Activated CD4-positive, alpha-beta T cell treated with anti-CD3 and anti-CD28 coated beads, Interleukin-2, amount 50 U/mL, for 48 hours (primary cell): Measurements from ENCODE around the gene TMEM151B.

ENCODE experiments used
- DNase-seq, 2 experiments: peaks; one replicate each; pipeline ENCODE4 v3.0.0-alpha.2; 2020

TMEM151B gene

GRCh38 chr6:44285552-44286284, 15.5 kb downstream of the TMEM151B start:
- DNase-seq = no peak

GRCh38 chr6:44286285-44286565, 16.0 kb downstream of the TMEM151B start:
- DNase-seq = no peak

GRCh38 chr6:44286747-44287146, 16.5 kb downstream of the TMEM151B start:
- DNase-seq = no peak

- no peak for DNase-seq
Measured at GRCh38 chr6:44289726-44290260, 19.5 kb downstream of the TMEM151B start.

GRCh38 chr6:44291841-44292240, 21.6 kb downstream of the TMEM151B start:
- DNase-seq = no peak

GRCh38 chr6:44292661-44293365, 22.6 kb downstream of the TMEM151B start:
- no peak for DNase-seq

- no peak for DNase-seq
Measured at GRCh38 chr6:44294832-44295791, 24.9 kb downstream of the TMEM151B start.

- DNase-seq = peak; percentile 49 to 60
Measured at GRCh38 chr6:44297063-44298038, 27.1 kb downstream of the TMEM151B start.

- no peak for DNase-seq
Measured at GRCh38 chr6:44298055-44298803, 28.0 kb downstream of the TMEM151B start.

GRCh38 chr6:44298864-44299263, 28.6 kb downstream of the TMEM151B start:
- no peak for DNase-seq

- DNase-seq = no peak
Measured at GRCh38 chr6:44300292-44300823, 30.1 kb downstream of the TMEM151B start.

- DNase-seq = no peak
Measured at GRCh38 chr6:44301106-44301505, 30.9 kb downstream of the TMEM151B start.

GRCh38 chr6:44301782-44302564, 31.7 kb downstream of the TMEM151B start:
- DNase-seq = no peak

- DNase-seq = no peak
Measured at GRCh38 chr6:44302856-44303255, 32.6 kb downstream of the TMEM151B start.

- no peak for DNase-seq
Measured at GRCh38 chr6:44303842-44304241, 33.6 kb downstream of the TMEM151B start.

- DNase-seq = peak; percentile 26 to 45
Measured at GRCh38 chr6:44304282-44305199, 34.3 kb downstream of the TMEM151B start.

GRCh38 chr6:44305200-44305725, 35.0 kb downstream of the TMEM151B start:
- DNase-seq = no peak

GRCh38 chr6:44306710-44307109, 36.5 kb downstream of the TMEM151B start:
- DNase-seq = no peak

GRCh38 chr6:44307217-44307616, 37.0 kb downstream of the TMEM151B start:
- DNase-seq = no peak
